Measurements from ENCODE around the gene CELSR1.

- TF ChIP-seq CTCF (conservative IDR thresholded peaks at IDR 0.05; ENCODE audit: low read length) (no peak), EZH2phosphoT487 (IDR thresholded peaks at IDR 0.05; ENCODE audit: borderline replicate concordance, low read depth, low read length) (no peak)
These were observed 34.3 kb upstream of the CELSR1 start for GRCh38 chr22:46571642-46572250.

Data from OCI-LY7 (cell line).